ENCODE results near the gene HNRNPA1L2.

DNA sequence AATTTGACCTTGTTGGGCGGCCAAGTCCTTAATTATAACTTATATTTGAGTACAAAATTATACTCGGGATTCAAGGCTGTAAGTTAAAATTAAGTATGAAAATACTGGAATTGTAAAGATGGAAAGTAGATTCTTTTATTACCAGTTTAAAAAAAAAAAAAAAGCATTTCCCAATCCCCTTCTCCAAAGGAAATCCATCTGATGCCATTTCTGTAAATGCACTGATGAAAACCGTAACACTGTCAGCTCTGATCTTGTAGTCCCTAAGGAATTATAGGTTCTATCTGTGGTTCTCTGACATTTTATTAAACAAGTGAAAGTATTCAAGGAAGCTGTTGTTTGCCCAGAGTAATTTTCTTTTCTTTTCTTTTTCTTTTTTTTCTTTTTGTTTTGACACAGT, 41.6 kb upstream of the HNRNPA1L2 start:
- TF ChIP-seq, protein P1, sequence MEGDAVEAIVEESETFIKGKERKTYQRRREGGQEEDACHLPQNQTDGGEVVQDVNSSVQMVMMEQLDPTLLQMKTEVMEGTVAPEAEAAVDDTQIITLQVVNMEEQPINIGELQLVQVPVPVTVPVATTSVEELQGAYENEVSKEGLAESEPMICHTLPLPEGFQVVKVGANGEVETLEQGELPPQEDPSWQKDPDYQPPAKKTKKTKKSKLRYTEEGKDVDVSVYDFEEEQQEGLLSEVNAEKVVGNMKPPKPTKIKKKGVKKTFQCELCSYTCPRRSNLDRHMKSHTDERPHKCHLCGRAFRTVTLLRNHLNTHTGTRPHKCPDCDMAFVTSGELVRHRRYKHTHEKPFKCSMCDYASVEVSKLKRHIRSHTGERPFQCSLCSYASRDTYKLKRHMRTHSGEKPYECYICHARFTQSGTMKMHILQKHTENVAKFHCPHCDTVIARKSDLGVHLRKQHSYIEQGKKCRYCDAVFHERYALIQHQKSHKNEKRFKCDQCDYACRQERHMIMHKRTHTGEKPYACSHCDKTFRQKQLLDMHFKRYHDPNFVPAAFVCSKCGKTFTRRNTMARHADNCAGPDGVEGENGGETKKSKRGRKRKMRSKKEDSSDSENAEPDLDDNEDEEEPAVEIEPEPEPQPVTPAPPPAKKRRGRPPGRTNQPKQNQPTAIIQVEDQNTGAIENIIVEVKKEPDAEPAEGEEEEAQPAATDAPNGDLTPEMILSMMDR (conservative IDR thresholded peaks at IDR 0.05; ENCODE audit: low read depth in 2 of 2), result no peak
- TF ChIP-seq EZH2 (IDR thresholded peaks at IDR 0.05; ENCODE audit: low read depth, unreplicated experiment), result no peak
- no peak for TF ChIP-seq POLR2AphosphoS5 (IDR thresholded peaks at IDR 0.05; ENCODE audit: low read depth)

All from GM23338 (cell line).